Heart left ventricle (tissue), 16 donors: ENCODE results near the gene ELOA2. TPM values are rescaled to one million over a fixed set of nuclear protein-coding genes. Genes with fewer than 3 reads are reported as not detected.

Experiments
- ATAC-seq, 4 donors: fragments of 200-7000 bp; cut with Tn5 transposase; one replicate each; pipeline ENCODE4 v1.9.1; 2020 to 2022; ENCODE audit warnings: moderate library complexity in 4 of 4, mild to moderate bottlenecking in 3 of 4, moderate number of reproducible peaks in 1 of 4
- DNase-seq, 5 donors: peaks; one replicate each; pipeline ENCODE4 v3.0.0-alpha.2; 2020
- H3K27ac ChIP-seq, 12 donors: fragments of 200-600 bp; sonication (generic) in 4 of 12; one replicate each; pipeline versions ENCODE4 v1.5.0 to v1.8.0; 2016 to 2022; ENCODE audit warnings: mild to moderate bottlenecking in 2 of 12
- H3K27me3 ChIP-seq, 9 donors: fragments of 200-600 bp; sonication (generic) in 2 of 9; one replicate each; pipeline versions ENCODE4 v1.5.1 to v1.8.0; 2016 to 2022; ENCODE audit warnings: mild to moderate bottlenecking in 3 of 9
- H3K36me3 ChIP-seq, 9 donors: fragments of 200-600 bp; sonication (generic) in 2 of 9; one replicate each; pipeline versions ENCODE4 v1.5.0 to v1.8.0; 2018 to 2022; ENCODE audit warnings: mild to moderate bottlenecking in 2 of 9
- H3K4me1 ChIP-seq, 12 donors: fragments of 200-600 bp; sonication (generic) in 4 of 12; one replicate each; pipeline versions ENCODE4 v1.5.0 to v1.8.0; 2016 to 2022; ENCODE audit warnings: mild to moderate bottlenecking in 3 of 12
- H3K4me3 ChIP-seq, 12 donors: fragments of 200-600 bp; sonication (generic) in 4 of 12; one replicate each; pipeline versions ENCODE4 v1.5.0 to v1.8.0; 2017 to 2022; ENCODE audit warnings: mild to moderate bottlenecking in 9 of 12, moderate library complexity in 4 of 12
- H3K9me3 ChIP-seq, 12 donors: fragments of 200-600 bp; sonication (generic) in 4 of 12; one replicate each; pipeline versions ENCODE4 v1.5.0 to v1.8.0; 2016 to 2022; ENCODE audit warnings: mild to moderate bottlenecking in 1 of 12
- POLR2A ChIP-seq, 2 donors: fragments of 450-650 bp; IDR thresholded peaks; one replicate each; pipeline ENCODE4 v1.6.1; 2017; ENCODE audit warnings: antibody characterized with exemption in 2 of 2, mild to moderate bottlenecking in 2 of 2, moderate library complexity in 2 of 2
- WGBS, 4 donors: extraction: QIAGEN DNeasy Blood & Tissue Kit in 2 of 4; methylation state at CpG; one replicate each; pipeline versions ENCODE4 v1.1.5 to v1.1.7; 2013 to 2018; 5-methylcytosine and 5-hydroxymethylcytosine counted together
- intact Hi-C, 10 donors: fragments of 100-400 bp; cut with DNase I; formaldehyde crosslinking; loops; one replicate each; pipeline versions ENCODE4 v1.11.1 to v1.14.2; 2022
- polyA plus RNA-seq, 2 donors: library from polyadenylated mRNA; stranded (reverse); fragments of 200-250 nt; gene quantifications; one replicate each; pipeline ENCODE4 v1.2.3, GENCODE V29; 2013
- total RNA-seq, 9 donors: library from RNA; depleted of rRNA in 2 of 9; stranded (reverse); fragments of >200 nt in 2 of 9; fragmentation: NEBNext Ultra II Directional in 3 of 9; extraction: Animal tissue kit (Norgen Biotek cat#: 25700) in 3 of 9; gene quantifications; one replicate each; pipeline versions ENCODE4 v1.1.0 to v1.2.4, GENCODE V29; 2016 to 2023
- TF ChIP-seq, protein P1 (sequence below), 12 donors: fragments of 200-600 bp; sonication (generic) in 4 of 12; IDR thresholded peaks; one replicate each; pipeline versions ENCODE4 v1.5.0 to v1.8.0; 2018 to 2022; ENCODE audit warnings: antibody characterized with exemption in 12 of 12, mild to moderate bottlenecking in 5 of 12
- donor health status: ischemic (EF 13 %, LVEDD 7.1; RV severe dilation, severe dysfunction).
- donor health status: healthy with polysubstance abuse.
- donor health status: DM: no; HTN: yes; CAD: no.
- donor health status: DM: no; HTN: no; CAD: no.
- donor health status: ischemic (EF 25% LVEDD 6.9; RV normal size, moderate dysfunction).
- donor health status: ischemic (EF 25% LVEDD 5.7; RV mildly dilated, moderate dysfunction).
- donor health status: healthy.
- donor health status: DM: yes; HTN: yes; CAD: no.
- donor health status: ischemic (EF 35%, LVEDD 5.7; RV mildly dilated, moderate dysfunction).
- donor health status: nonischemic (EF 11% LVEDD 7.7; RV severe dilation, severe dysfunction).
- donor health status: DM: yes; HTN: yes; CAD: no.
- donor health status: PGD.
- donor health status: ischemic (EF 29% LVEDD 5.4; RV normal size, mild dysfunction).
- donor health status: nonischemic (EF 23%, LVEDD 6.1; RV moderate dilation, normal function).

Gene ELOA2
- total and polyA plus RNA-seq, 11 donors: not detected

DNA sequence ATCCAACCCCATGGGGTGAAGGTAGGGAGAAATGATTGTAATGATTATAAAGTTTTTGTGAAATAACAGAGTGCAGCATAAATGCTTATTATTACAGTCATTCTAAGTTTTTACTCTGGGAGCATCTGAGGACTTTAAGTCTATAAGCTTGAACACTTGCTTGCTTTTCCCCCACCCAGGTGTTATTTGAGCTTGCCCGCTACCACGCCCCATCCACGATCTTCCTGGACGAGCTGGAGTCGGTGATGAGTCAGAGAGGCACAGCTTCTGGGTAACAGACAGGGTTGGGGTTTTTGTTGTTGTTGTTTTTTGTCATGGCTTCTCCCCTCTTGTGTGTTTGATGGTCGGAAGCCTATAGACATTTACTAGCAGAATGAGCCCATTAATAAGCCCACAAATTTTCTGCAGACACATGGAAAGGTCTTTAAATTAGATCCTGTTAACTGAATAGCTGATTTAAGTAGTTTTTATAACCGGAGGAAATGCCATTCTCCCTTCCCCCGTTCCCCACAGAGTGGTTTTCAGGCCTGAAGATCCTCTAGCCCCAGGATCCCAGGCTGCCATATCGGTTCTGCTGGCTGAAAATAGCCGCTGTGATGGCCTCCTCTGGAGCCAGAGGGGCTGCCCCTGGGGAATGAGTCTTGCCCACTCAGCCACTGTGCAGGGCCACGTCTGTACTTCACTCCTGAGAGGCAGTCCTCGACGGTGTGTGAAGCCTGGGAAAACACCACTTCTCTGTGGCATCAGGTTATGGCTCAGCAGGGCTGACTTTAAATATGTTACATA is 39.9 kb upstream of the ELOA2 start:
- no peak for DNase-seq
- peaks cover 0 to 4% (median 0%) of the 10 kb centered on the region in 9 donors for H3K36me3 ChIP-seq
- no peaks in the 10 kb centered on the region for H3K9me3 ChIP-seq
- no peaks in the 10 kb centered on the region for H3K27me3 ChIP-seq
- ATAC-seq: no peak
- no peak overlapping the region for H3K27ac ChIP-seq
- intact Hi-C loops: loop anchor here in 1 of 10 donors (10.0 kb wide), 1 partner anchor 490 kb away; no protein-coding TSS in a partner anchor
- TF ChIP-seq, protein P1, sequence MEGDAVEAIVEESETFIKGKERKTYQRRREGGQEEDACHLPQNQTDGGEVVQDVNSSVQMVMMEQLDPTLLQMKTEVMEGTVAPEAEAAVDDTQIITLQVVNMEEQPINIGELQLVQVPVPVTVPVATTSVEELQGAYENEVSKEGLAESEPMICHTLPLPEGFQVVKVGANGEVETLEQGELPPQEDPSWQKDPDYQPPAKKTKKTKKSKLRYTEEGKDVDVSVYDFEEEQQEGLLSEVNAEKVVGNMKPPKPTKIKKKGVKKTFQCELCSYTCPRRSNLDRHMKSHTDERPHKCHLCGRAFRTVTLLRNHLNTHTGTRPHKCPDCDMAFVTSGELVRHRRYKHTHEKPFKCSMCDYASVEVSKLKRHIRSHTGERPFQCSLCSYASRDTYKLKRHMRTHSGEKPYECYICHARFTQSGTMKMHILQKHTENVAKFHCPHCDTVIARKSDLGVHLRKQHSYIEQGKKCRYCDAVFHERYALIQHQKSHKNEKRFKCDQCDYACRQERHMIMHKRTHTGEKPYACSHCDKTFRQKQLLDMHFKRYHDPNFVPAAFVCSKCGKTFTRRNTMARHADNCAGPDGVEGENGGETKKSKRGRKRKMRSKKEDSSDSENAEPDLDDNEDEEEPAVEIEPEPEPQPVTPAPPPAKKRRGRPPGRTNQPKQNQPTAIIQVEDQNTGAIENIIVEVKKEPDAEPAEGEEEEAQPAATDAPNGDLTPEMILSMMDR (IDR thresholded peaks at IDR 0.05): no peak
- TF ChIP-seq POLR2A (IDR thresholded peaks at IDR 0.05): no peak
- no peak overlapping the region for H3K4me3 ChIP-seq
- H3K4me1 ChIP-seq: peaks cover 0 to 5% (median 0%) of the 10 kb centered on the region in 12 donors
- 60 to 62% (median 62%) methylated on average over 13 of the region's 13 CpGs for WGBS, 4 donors

DNA sequence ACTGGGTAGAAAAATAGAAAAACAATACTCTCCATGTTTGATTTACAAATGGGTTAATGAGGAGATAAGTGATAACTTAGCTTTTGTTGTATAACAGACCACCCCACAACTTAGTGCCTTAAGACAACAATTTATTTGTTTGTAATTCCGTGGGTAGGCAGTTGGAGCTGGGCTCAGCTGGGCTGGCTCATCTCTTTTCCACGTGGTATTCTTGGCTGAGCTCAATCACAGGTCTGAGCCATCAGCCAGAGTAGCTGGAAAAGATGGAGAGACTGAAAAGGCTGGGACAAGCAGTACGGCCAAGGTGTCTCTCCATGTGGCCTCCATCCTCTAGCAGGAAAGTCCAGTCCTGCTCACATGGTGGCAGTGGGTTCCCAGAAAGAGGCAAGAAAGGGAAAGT is 32.2 kb upstream of the ELOA2 start:
- intact Hi-C loops: no loop called here

GRCh38 chr18:47063096-47063495 is 27.7 kb upstream of the ELOA2 start:
- 93 to 94% (median 93%) methylated on average over 8 of the region's 8 CpGs for WGBS, 4 donors
- DNase-seq (no peak), ATAC-seq (no peak)
- Histone ChIP-seq H3K9me3 (peaks cover 0 to 5% (median 0%) of the 10 kb centered on the region in 12 donors), H3K4me3 (no peak overlapping the region), H3K4me1 (no peaks in the 10 kb centered on the region), H3K36me3 (peaks cover 0 to 4% (median 0%) of the 10 kb centered on the region in 9 donors), H3K27me3 (no peaks in the 10 kb centered on the region), H3K27ac (no peak overlapping the region)
- intact Hi-C loops: no loop called here
- TF ChIP-seq POLR2A (IDR thresholded peaks at IDR 0.05): no peak
- TF ChIP-seq, protein P1 (IDR thresholded peaks at IDR 0.05): no peak

More for the DNA sequence above, 32.2 kb upstream of the ELOA2 start:
- no peak overlapping the region for H3K27ac ChIP-seq
- H3K36me3 ChIP-seq: peaks cover 0 to 4% (median 0%) of the 10 kb centered on the region in 9 donors
- no peaks in the 10 kb centered on the region for H3K4me1 ChIP-seq
- no peak overlapping the region for H3K4me3 ChIP-seq
- no peaks in the 10 kb centered on the region for H3K27me3 ChIP-seq
- ATAC-seq: no peak
- DNase-seq: no peak
- TF ChIP-seq, protein P1 (IDR thresholded peaks at IDR 0.05): no peak
- TF ChIP-seq POLR2A (IDR thresholded peaks at IDR 0.05): no peak
- H3K9me3 ChIP-seq: peaks cover 0 to 5% (median 0%) of the 10 kb centered on the region in 12 donors
- WGBS, 4 donors: 57 to 80% (median 75%) methylated on average over 3 of the region's 3 CpGs

- no peak for ATAC-seq
- WGBS, 4 donors: 47 to 51% (median 50%) methylated on average over 2 of the region's 2 CpGs
These were observed 27.1 kb upstream of the ELOA2 start for GRCh38 chr18:47062471-47062870.

More at GRCh38 chr18:47062471-47062870, 27.1 kb upstream of the ELOA2 start:
- Histone ChIP-seq H3K4me1 (no peaks in the 10 kb centered on the region), H3K9me3 (peaks cover 0 to 3% (median 0%) of the 10 kb centered on the region in 12 donors), H3K27me3 (no peaks in the 10 kb centered on the region), H3K36me3 (peaks cover 0 to 4% (median 0%) of the 10 kb centered on the region in 9 donors), H3K4me3 (no peak overlapping the region), H3K27ac (no peak overlapping the region)
- DNase-seq: no peak
- no peak for TF ChIP-seq POLR2A (IDR thresholded peaks at IDR 0.05)
- TF ChIP-seq, protein P1 (IDR thresholded peaks at IDR 0.05): no peak
- intact Hi-C loops: no loop called here
